Heart left ventricle (tissue), 13 donors: ENCODE data around the gene NFIB.

Experiments
- POLR2A ChIP-seq, 2 donors: fragments of 450-650 bp; IDR thresholded peaks; one replicate each; pipeline ENCODE4 v1.6.1; 2017; ENCODE audit warnings: antibody characterized with exemption in 2 of 2, mild to moderate bottlenecking in 2 of 2, moderate library complexity in 2 of 2
- TF ChIP-seq, protein P1 (sequence below), 12 donors: fragments of 200-600 bp; sonication (generic) in 4 of 12; IDR thresholded peaks; one replicate each; pipeline versions ENCODE4 v1.5.0 to v1.8.0; 2018 to 2022; ENCODE audit warnings: antibody characterized with exemption in 12 of 12, mild to moderate bottlenecking in 5 of 12
- donor health status: ischemic (EF 13 %, LVEDD 7.1; RV severe dilation, severe dysfunction).
- donor health status: DM: no; HTN: yes; CAD: no.
- donor health status: DM: no; HTN: no; CAD: no.
- donor health status: ischemic (EF 25% LVEDD 6.9; RV normal size, moderate dysfunction).
- donor health status: ischemic (EF 25% LVEDD 5.7; RV mildly dilated, moderate dysfunction).
- donor health status: ischemic (EF 35%, LVEDD 5.7; RV mildly dilated, moderate dysfunction).
- donor health status: nonischemic (EF 11% LVEDD 7.7; RV severe dilation, severe dysfunction).
- donor health status: DM: yes; HTN: yes; CAD: no.
- donor health status: PGD.
- donor health status: ischemic (EF 29% LVEDD 5.4; RV normal size, mild dysfunction).
- donor health status: nonischemic (EF 23%, LVEDD 6.1; RV moderate dilation, normal function).

DNA sequence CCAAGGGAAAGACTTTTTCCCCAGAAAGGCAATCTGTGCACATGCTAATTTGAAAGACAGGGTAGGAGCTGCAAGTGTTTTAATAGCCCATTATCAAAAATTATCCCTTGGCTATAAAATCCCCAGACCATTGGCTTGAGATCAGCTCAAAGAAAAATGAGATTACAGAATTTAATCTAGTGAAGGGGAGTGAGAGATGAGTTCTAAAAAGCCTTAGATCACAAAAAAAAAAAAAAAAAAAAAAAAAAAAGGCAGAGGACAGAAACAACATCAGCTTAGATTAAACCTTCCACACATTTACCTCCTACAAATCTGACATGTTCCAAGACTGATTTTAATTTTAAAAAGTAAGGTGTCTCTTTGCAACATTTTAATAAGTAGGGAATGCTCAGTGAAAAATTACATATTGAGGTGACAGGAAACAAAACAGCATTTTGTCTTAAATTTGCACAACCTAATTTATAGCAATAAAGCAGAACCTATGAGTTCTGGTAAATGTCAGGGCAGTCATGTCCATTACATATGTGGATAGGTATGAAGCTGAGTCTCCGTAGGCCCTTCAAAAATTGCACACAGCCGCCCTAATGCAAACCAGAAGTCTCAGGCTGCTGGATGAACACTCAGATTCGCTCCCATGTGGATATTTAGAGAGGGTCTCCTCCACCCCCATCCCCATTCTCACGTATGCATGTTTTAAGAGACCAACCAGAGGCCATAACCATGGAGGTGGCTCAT, 43.4 kb downstream of the NFIB start:
- TF ChIP-seq, protein P1, sequence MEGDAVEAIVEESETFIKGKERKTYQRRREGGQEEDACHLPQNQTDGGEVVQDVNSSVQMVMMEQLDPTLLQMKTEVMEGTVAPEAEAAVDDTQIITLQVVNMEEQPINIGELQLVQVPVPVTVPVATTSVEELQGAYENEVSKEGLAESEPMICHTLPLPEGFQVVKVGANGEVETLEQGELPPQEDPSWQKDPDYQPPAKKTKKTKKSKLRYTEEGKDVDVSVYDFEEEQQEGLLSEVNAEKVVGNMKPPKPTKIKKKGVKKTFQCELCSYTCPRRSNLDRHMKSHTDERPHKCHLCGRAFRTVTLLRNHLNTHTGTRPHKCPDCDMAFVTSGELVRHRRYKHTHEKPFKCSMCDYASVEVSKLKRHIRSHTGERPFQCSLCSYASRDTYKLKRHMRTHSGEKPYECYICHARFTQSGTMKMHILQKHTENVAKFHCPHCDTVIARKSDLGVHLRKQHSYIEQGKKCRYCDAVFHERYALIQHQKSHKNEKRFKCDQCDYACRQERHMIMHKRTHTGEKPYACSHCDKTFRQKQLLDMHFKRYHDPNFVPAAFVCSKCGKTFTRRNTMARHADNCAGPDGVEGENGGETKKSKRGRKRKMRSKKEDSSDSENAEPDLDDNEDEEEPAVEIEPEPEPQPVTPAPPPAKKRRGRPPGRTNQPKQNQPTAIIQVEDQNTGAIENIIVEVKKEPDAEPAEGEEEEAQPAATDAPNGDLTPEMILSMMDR (IDR thresholded peaks at IDR 0.05): no peak
- TF ChIP-seq POLR2A (IDR thresholded peaks at IDR 0.05): no peak
